ENCODE measurements around the gene SLC38A1.

DNA sequence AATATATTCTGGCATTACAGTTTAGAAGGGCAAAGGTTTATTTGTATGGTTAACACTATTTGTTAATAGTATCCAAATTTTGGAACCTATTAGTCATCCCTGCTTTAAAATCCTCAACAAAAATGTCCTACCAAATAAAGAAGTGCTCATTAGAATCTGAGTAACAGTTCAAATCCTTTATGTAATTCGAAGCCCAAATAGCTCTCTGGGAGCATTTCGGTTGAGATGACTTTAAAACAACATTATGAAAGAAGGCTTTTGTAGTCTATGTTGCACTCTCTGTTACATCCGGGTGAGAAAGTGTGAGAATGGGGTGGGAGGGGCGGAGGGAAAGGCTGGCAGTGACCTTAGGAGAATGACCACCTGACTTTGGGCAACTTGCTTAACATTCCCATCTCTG lies 59.7 kb downstream of the SLC38A1 start:
- TF ChIP-seq, protein P1, sequence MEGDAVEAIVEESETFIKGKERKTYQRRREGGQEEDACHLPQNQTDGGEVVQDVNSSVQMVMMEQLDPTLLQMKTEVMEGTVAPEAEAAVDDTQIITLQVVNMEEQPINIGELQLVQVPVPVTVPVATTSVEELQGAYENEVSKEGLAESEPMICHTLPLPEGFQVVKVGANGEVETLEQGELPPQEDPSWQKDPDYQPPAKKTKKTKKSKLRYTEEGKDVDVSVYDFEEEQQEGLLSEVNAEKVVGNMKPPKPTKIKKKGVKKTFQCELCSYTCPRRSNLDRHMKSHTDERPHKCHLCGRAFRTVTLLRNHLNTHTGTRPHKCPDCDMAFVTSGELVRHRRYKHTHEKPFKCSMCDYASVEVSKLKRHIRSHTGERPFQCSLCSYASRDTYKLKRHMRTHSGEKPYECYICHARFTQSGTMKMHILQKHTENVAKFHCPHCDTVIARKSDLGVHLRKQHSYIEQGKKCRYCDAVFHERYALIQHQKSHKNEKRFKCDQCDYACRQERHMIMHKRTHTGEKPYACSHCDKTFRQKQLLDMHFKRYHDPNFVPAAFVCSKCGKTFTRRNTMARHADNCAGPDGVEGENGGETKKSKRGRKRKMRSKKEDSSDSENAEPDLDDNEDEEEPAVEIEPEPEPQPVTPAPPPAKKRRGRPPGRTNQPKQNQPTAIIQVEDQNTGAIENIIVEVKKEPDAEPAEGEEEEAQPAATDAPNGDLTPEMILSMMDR (conservative IDR thresholded peaks at IDR 0.05; ENCODE audit: low read length) = no peak
- TF ChIP-seq EZH2phosphoT487 (IDR thresholded peaks at IDR 0.05; ENCODE audit: borderline replicate concordance, low read depth, low read length) = no peak

All from OCI-LY7 (cell line).